Gastrocnemius medialis (tissue), 4 donors: ENCODE results near the gene PIK3R2. TPM values are rescaled to one million over a fixed set of nuclear protein-coding genes. Genes with fewer than 3 reads are reported as not detected.

Experiments
- ATAC-seq, 2 donors: fragments of 150-250 bp; one replicate each; pipeline ENCODE4 v1.9.1; 2016
- DNase-seq, 2 donors: peaks; one replicate each; pipeline ENCODE4 v3.0.0-alpha.2; 2019
- H3K27ac ChIP-seq, 4 donors: fragments of 200-600 bp; sonication (generic); 1 replicate in 1 of 4; 2 replicates in 3 of 4; pipeline ENCODE4 v1.5.1; 2016 to 2018; ENCODE audit warnings: mild to moderate bottlenecking in 2 of 4, moderate library complexity in 1 of 4
- H3K27me3 ChIP-seq, 3 donors: fragments of 200-600 bp; sonication (generic) in 2 of 3; 1 replicate in 1 of 3; 2 replicates in 2 of 3; pipeline versions ENCODE4 v1.5.1 to v1.6.0; 2016 to 2019; ENCODE audit warnings: mild to moderate bottlenecking in 1 of 3, moderate library complexity in 1 of 3
- H3K36me3 ChIP-seq, 2 donors: fragments of 200-600 bp; sonication (generic) in 1 of 2; one replicate each; pipeline ENCODE4 v1.5.1; 2017 to 2018
- H3K4me1 ChIP-seq, 2 donors: fragments of 200-600 bp; sonication (generic) in 1 of 2; one replicate each; pipeline ENCODE4 v1.5.1; 2016 to 2017; ENCODE audit warnings: mild to moderate bottlenecking in 2 of 2
- H3K4me3 ChIP-seq, 4 donors: fragments of 200-600 bp; sonication (generic) in 3 of 4; 1 replicate in 1 of 4; 2 replicates in 3 of 4; pipeline ENCODE4 v1.5.1; 2016 to 2019; ENCODE audit warnings: mild to moderate bottlenecking in 2 of 4
- H3K9me3 ChIP-seq, 3 donors: fragments of 200-600 bp; sonication (generic) in 2 of 3; 1 replicate in 1 of 3; 2 replicates in 2 of 3; pipeline ENCODE4 v1.5.1; 2016 to 2019
- CTCF ChIP-seq, 5 experiments: fragments of 450-650 bp in 3 of 5; fragments of 200-600 bp in 2 of 5; sonication (generic) in 2 of 5; IDR thresholded peaks in 4 of 5; conservative IDR thresholded peaks in 1 of 5; 1 replicate in 4 of 5; 2 replicates in 1 of 5; pipeline ENCODE4 v1.5.1; 2016 to 2019; ENCODE audit warnings: antibody characterized with exemption in 5 of 5, mild to moderate bottlenecking in 3 of 5, moderate library complexity in 3 of 5
- POLR2A ChIP-seq, 2 donors: fragments of 450-650 bp; IDR thresholded peaks; one replicate each; pipeline ENCODE4 v1.6.1; 2017; ENCODE audit warnings: antibody characterized with exemption in 2 of 2, mild to moderate bottlenecking in 2 of 2, moderate library complexity in 2 of 2
- in situ Hi-C, 4 donors: fragments of 200-750 bp; cut with MboI; loops; one replicate each; pipeline versions ENCODE4 v1.15.0 to v1.8.0; 2017; ENCODE audit warnings: low sequenced_read_pairs in 4 of 4
- intact Hi-C: fragments of 100-400 bp; cut with DNase I; formaldehyde crosslinking; loops from one replicate; pipeline ENCODE4 v1.15.1; 2023; ENCODE audit warnings: low total_unique reads
- total RNA-seq, 4 donors: library from RNA; depleted of rRNA; stranded (reverse); fragments of >200 nt; gene quantifications; one replicate each; pipeline versions ENCODE4 v1.1.0 to v1.2.3, GENCODE V29; 2016

PIK3R2 gene
- total RNA-seq, 4 donors from 2014 or later: 5.6 to 11.9 (median 6.0) TPM

DNA sequence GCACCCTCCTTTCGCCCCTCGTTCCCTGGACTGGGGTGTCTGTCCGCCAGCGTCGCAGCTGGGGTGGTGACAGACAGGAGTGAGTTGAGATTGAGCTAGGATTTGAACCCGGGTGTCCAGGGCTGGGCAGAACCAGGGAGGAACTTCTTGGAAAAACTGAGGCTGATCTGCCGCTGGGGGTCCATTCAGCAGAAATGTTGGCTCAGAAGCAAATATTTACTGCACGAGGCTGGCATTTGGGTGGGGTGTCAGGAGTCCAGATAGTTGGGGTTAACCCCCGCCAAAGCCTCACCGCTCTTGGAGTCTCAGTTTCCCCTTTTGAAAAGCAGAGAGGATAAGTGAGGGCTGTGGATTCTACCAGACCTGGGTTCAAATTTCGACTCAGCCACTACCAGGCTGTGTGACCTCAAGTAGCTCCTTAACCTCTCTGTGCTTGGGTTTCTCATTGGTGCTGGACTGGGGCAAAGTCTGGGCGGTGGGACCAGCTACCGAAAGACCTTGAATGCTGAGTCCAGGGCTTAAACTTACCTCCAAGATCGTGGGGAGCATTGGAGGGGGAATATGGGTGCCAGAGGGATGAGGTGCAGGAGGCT, 34.4 kb upstream of the PIK3R2 start:
- intact Hi-C loops: loop anchor here (5.0 kb wide), 1 partner anchor 34 kb away; the partner anchor contains the start of gene PIK3R2
- Histone ChIP-seq H3K27ac (peak overlapping the region in 3 of 4 donors; percentile 23 to 71 (median 51)), H3K4me1 (peaks cover 10 to 12% of the 10 kb centered on the region in 2 donors), H3K36me3 (no peaks in the 10 kb centered on the region), H3K27me3 (no peaks in the 10 kb centered on the region), H3K9me3 (no peaks in the 10 kb centered on the region), H3K4me3 (peak overlapping the region; percentile 59 to 97 (median 75))
- TF ChIP-seq CTCF (IDR thresholded peaks at IDR 0.05 in 4 of 5, conservative IDR thresholded peaks at IDR 0.05 in 1 of 5) (no peak), POLR2A (IDR thresholded peaks at IDR 0.05) (no peak)
- DNase-seq (no peak), ATAC-seq (peak in 1 of 2 donors; percentile 1)
- in situ Hi-C loops: loop anchor here in 3 of 4 donors (10.0 kb wide), 2 partner anchors 46 to 136 kb away; a partner anchor contains a TSS

- no peaks in the 10 kb centered on the region for H3K27me3 ChIP-seq
- in situ Hi-C loops (loop anchor here in 3 of 4 donors (10.0 kb wide), 2 partner anchors 46 to 136 kb away; a partner anchor contains a TSS), intact Hi-C loops (loop anchor here (5.0 kb wide), 1 partner anchor 33 kb away; the partner anchor contains the start of gene PIK3R2)
- DNase-seq (no peak), ATAC-seq (no peak)
- TF ChIP-seq POLR2A (IDR thresholded peaks at IDR 0.05) (no peak), CTCF (IDR thresholded peaks at IDR 0.05 in 4 of 5, conservative IDR thresholded peaks at IDR 0.05 in 1 of 5) (no peak)
- peak overlapping the region in 1 of 4 donors; percentile 23 for H3K27ac ChIP-seq
- H3K4me3 ChIP-seq: no peak overlapping the region
- H3K4me1 ChIP-seq: peaks cover 10 to 12% of the 10 kb centered on the region in 2 donors
- no peaks in the 10 kb centered on the region for H3K36me3 ChIP-seq
- no peaks in the 10 kb centered on the region for H3K9me3 ChIP-seq
These were observed 33.8 kb upstream of the PIK3R2 start for GRCh38 chr19:18119013-18119716.

DNA sequence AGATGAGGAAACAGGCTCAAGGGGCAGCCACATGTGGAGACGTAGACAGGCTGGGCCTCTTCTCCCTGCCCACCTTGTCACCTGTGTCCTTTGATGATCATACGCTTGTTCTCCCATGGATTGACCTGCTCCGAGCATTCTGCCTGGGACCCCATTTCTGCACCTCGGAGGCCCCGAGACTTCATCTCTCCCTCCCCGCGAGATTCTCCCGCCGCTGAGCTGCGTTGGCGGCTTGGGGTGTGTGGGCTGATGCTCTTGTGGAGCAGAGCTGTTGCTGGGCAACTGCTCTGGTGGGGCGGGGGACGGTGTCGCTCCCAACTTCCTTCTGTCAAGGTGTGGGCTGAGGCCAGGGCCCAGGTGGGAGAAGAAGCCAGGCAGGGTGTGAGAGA, 33.3 kb upstream of the PIK3R2 start:
- no peak for ATAC-seq
- in situ Hi-C loops (loop anchor here in 3 of 4 donors (10.0 kb wide), 2 partner anchors 45 to 135 kb away; a partner anchor contains a TSS), intact Hi-C loops (loop anchor here (5.0 kb wide), 1 partner anchor 33 kb away; the partner anchor contains the start of gene PIK3R2)
- Histone ChIP-seq H3K9me3 (no peaks in the 10 kb centered on the region), H3K27me3 (no peaks in the 10 kb centered on the region), H3K36me3 (no peaks in the 10 kb centered on the region), H3K4me1 (peaks cover 10 to 12% of the 10 kb centered on the region in 2 donors), H3K27ac (no peak overlapping the region), H3K4me3 (no peak overlapping the region)
- DNase-seq: no peak
- TF ChIP-seq CTCF (IDR thresholded peaks at IDR 0.05 in 4 of 5, conservative IDR thresholded peaks at IDR 0.05 in 1 of 5) (no peak), POLR2A (IDR thresholded peaks at IDR 0.05) (no peak)

- intact Hi-C loops (no loop called here), in situ Hi-C loops (no loop called here)
- ATAC-seq: no peak
- no peaks in the 10 kb centered on the region for H3K9me3 ChIP-seq
- DNase-seq: no peak
- no peak overlapping the region for H3K27ac ChIP-seq
- H3K4me3 ChIP-seq: no peak overlapping the region
- peaks cover 10 to 12% of the 10 kb centered on the region in 2 donors for H3K4me1 ChIP-seq
- TF ChIP-seq POLR2A (IDR thresholded peaks at IDR 0.05) (no peak), CTCF (IDR thresholded peaks at IDR 0.05 in 4 of 5, conservative IDR thresholded peaks at IDR 0.05 in 1 of 5) (no peak)
- no peaks in the 10 kb centered on the region for H3K36me3 ChIP-seq
- no peaks in the 10 kb centered on the region for H3K27me3 ChIP-seq
These were observed 32.8 kb upstream of the PIK3R2 start for GRCh38 chr19:18120127-18120526.
